Measurements from ENCODE around the gene NRGN.

NRGN gene

DNA sequence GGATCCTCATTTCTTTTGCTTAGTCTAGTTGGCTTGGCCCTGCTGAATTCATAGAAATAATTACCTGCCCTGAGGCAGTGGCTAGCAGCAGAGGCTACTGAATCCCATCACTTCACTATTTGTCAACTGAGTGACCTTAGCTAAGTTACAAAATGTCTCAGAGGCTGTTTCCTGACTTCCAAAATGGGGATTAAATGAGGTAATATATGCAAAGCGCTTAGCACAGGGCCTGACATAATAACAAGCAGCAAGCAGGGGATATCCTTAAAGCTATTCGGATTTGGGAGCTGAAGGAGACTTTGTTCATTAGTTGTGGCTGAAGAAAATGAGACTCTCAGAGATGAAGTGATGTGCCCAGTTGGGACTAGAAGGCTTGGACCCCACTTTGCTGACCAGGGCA, 2.8 kb downstream of the NRGN start:
- no peak for DNase-seq

DNA sequence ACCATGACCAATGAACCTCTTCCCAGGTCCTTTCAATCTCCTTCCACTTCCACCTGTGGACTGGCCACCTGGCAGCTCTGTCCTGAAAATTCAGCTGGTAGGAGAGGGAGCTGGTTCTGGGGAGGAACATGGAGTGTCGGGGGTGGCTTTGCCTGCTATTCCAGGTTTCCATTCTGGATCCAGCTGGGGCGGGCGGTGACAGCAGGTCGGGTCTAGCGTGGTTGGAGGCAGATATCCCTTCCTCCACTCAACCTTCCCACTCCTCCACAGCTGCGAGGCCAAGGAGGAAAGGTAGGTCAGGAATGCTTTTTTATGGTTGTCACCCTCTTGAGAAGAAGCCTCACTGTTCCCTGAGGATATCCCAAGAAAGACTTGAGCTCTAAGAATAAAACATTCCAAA, 3.3 kb downstream of the NRGN start:
- DNase-seq, result no peak

DNA sequence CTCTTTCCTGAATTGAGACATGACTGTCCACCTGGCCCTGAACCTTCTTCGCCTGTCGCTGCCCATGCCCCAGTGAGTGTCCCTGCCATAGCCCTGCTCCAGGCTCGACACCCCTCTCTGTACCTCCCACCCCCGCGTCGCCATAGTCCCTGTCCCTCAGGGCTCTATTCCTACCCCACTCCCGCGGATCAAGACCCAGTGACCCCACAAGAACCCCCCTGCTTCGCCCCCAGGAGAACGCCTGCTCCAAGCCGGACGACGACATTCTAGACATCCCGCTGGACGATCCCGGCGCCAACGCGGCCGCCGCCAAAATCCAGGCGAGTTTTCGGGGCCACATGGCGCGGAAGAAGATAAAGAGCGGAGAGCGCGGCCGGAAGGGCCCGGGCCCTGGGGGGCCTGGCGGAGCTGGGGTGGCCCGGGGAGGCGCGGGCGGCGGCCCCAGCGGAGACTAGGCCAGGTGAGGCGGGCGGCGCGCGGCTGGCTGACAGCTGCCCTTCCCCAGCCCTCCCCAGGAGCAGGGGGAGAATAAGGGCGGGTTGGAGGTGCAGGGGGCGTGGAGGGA, 5.6 kb downstream of the NRGN start:
- DNase-seq, result no peak

DNA sequence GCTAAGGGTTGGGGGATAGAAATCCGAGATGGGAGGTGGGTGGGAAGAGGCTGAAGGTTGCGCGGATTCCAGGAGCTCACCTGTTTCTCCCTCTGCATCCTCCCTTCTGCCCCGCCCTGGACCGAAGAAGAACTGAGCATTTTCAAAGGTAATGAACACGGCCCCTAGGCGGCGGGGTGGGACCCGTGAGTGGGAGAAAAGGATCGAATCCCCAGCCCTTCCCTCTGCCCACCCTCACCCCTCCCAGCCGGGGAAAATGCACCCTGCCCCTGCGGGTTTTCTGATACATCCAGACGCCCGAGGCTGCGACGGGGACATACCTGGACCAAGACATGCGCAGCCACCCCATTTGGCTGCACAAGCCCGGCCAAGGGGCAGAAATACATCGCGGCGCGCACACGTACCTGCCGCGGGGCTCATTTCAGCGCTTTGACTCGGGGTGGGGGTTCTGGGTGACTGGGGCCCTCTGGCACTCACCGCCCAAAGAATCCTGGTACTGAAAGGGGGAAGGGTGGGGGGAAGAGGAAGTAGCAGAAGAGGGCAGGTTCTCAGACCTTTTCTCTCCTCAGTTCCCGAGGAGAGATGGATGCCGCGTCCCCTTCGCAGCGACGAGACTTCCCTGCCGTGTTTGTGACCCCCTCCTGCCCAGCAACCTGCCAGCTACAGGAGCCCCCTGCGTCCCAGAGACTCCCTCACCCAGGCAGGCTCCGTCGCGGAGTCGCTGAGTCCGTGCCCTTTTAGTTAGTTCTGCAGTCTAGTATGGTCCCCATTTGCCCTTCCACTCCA, 6.3 kb downstream of the NRGN start:
- DNase-seq, result peak; percentile 38

DNA sequence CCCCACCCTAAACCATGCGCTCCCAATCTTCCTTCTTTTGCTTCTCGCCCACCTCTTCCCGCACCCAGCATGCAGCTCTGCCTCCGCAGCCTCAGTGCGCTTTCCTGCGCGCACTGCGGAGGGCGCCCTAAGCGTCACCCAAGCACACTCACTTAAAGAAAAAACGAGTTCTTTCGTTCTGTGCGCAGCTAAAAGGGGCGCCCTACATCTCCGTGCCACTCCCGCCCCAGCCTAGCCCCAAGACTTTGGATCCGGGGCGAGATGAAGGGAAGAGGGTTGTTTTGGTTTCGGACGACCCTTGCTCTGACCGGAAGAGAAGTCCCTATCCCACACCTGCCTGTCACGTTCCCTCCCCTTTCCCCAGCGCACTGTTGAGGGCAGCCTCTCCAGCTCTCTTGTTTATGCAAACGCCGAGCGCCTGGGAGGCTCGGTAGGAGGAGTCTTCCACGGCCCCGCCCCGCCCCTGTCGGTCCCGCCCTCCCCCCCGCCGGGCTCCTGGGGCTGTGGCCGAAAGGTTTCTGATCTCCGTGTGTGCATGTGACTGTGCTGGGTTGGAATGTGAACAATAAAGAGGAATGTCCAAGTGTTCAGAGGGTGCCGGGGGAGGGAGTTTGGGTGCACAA, 7.0 kb downstream of the NRGN start:
- DNase-seq, result peak; percentile 77

DNA sequence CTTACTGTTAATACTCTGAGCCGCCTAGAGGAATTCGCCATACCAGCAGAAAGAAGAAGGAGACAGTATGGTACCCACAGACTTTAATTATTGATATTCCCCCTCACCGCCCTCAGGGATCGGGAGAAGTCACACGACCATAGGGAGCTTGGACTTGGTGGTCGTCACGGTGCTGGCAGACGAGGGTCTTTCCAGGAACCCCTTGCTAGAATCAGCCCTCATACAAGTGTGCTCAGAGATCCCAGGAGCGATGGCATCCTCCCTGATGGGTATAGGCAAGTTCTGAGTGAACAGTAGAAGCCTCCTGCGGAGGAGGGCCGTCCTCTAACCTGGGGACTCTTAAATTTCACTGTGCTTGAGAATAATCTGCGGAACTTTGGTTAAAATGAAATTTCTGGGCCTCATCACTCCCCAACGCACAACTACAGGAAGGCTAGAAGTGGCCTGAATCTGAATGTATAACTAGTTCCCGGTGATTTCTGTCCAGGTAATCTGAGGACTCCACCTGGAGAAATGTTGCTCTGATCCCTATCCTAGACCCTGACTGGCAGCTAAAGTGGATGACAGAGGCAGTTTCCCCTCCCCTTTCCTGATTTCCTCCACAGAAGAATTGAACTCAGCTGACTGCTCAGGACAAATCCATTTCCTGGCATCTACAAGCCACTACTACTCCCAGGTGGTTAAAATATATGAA, 7.8 kb downstream of the NRGN start:
- no peak for DNase-seq

DNA sequence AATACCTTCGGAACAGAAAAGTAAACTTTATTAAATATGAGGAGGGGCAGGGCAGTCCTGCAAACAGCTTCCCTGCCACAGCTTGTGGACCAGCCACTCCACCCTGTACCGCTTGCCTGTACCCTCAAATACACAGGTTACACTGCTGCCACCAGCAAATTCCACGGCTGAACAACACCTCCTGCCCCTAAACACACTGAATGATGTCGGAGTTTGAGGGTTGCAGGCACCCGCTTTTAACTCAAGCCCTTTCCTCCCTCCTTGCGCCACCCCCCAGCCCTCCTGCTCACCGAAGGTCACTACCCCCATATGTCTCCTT, 8.3 kb downstream of the NRGN start:
- no peak for DNase-seq

DNA sequence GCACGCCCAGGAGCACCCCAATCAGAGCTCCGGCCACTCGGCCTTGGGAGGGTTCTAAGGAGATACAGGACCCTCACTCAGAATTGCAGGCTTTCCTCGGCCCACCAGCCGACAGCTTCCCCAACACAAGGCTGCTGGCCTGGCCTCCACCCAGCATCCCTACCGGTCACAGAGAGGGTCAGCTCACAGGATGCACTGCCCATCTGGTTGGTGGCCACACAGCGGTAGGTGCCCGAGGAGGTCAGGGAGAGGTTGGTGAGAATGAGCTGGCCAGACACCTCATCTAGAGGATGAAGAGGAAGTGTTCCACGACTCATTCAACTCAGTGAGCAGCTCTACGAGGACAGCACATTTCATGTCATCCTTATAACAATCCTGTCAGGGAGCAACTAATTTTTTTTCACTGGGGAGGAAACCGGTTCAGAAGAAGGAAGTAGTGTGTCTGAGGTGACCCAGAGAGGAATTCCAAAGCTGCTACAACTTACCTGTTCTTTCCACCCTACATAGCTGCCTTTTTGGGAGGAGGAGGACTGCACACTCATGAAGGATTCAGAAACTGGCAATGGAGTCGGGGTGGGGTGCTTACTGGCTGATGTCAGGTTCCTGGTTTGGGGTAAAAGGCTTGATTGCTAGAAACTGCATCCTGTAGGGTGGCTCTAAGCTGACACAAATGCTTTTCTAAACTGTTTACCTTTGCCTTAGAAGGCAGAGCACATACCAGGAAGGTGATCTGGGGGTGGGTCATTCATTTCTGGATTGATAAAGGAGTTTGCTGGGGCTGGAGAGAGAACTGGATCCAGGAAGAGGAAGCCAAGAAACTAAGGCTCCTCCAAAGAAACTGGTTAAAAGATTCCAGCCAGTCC, 9.0 kb downstream of the NRGN start:
- no peak for DNase-seq

DNA sequence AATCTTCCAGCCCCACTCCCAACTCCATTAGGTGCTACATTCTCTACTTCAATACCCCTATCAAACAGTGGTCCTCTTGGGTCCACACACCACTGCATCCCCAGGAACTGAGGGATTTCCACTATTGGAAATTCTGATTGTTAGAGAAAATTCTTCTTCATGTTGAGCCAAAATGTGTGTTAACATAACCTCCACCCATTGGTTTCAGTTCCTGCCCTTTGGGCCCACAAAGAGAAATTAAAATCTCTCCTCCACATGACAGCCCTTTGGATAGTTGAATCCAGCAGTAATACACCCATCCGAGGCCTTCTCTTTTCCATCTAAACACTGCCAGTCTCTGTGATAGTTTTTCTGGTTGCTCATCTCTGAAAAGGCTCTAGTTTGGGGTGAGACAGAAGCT, 10.2 kb downstream of the NRGN start:
- DNase-seq, result no peak

DNA sequence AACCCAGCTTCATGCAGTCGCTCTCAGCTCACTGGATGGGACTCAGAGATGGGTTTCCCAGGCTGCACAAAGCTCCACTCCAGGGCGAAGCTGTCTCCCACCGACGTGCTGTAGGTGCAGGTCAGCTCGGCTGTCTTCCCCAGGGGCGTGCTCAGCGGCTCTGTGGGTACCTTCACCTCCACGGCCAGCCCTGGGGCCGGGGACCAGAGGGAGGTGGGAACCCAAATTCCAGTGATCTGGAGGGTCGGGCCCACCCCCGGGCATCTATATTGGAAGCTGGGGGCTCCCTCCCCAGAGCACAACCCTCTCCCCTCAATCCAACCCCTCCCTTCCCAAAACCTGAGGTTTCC, 11.6 kb downstream of the NRGN start:
- DNase-seq, result no peak

DNA sequence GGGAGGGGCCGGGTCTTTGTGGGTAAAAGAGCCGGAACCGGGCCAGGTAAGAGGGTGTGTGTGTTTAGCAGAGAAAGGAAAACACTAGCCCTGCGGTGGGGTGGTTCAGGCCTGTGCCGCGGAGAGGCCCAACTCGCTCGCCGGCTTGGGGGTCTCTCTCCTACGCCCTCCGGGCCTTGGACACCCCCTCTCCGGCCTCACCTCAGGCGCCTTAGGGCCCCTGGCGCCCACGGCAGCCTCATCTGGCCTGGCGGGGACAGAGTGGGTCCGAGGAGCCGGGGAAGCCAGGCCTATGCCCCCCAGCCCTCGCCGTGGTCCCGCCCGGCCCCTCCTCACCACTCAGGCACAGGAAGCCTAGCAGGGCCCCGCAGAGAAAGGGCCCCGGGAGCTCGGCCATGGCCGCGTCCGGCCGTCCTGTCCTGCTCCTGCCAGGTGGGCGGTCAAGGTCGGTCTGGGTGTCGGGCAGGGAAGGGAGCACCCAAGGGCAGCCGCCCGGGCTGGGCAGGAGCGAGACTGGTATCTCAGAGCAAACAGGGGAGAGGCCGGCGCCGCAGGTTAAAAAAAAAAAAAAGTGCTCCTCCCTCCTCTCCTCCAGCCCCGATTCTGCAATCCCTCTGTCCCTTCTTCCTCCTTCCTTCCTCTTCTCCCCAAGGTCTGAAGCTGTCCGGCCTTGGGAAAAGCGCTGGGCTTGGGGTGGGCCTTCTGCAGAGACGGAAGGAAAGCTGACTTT, 12.2 kb downstream of the NRGN start, which contains the start of gene VSIG2:
VSIG2 (minus strand) TSS at position 515 of the 730 bp plus-strand sequence; CDS start at position 397, 118 bp downstream.
- no peak for DNase-seq

DNA sequence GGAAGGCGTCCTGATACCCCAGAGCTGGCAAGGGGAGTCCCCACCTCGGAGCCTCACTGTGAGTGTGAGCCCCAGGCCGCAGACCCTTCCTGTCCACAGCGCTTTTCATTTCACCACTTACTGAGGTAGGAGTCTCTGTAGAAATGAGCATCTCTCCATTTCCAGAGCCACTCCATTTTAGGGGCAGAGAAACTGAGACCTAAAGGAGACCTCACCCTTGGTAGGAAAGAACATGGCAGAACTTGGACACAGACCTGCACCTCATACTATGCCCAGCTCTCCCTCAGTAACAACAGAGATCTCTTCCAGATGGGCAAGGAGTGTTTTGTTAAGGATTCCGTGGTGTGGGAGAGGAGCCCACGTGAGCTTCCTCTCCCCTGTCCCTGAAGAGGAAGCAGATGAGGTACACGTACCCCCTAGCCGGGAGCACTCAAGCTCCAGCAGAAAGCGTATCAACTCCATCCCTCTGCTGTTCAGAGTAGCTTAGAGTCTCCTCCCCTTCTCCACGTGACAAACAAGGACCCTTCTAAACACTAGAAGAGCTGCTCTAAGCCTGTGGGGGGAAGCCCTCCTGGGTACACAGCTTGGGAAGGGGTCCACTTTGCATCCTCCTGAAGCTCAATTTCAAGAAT, 12.8 kb downstream of the NRGN start:
- DNase-seq, result no peak

DNA sequence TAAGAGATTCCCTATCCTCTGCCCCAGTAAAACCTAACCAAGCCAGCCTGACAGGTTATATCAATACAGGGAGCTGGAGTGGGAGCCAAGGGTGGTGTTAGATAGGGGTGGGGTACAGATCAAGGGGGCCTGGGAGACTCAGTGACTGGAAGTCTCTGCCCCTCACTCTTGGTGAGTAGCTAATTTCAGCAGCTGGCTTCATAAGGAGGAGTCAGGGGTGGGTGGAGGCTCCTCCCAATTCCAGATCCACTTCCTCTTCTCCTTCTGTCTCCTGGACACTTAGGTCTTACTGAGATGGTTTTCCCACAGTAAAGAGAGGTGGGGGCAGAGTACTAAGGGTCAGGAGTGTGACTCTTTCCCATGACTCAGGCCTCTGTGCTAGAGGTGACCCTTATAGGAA, 13.5 kb downstream of the NRGN start:
- DNase-seq, result no peak

DNA sequence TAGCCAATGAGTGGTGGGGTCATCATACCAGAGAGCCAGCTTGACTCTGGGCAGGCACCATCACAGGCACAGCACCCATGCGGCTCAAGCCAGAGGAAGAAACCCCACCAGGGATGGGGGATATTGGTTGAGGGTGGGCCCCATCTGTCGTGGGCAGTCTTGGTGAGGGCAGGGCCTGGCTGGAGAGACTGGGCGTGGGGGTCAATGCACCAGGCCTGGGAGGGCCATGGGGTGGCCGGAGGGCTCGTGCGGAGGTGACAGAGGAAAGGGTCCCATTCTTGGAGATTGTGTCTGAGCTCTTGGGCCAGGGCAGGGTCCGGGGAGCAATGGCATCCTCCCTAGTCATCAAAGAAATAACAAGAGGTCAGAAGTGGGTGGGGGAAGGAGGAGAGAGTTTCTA, 13.9 kb downstream of the NRGN start:
- DNase-seq, result no peak

DNA sequence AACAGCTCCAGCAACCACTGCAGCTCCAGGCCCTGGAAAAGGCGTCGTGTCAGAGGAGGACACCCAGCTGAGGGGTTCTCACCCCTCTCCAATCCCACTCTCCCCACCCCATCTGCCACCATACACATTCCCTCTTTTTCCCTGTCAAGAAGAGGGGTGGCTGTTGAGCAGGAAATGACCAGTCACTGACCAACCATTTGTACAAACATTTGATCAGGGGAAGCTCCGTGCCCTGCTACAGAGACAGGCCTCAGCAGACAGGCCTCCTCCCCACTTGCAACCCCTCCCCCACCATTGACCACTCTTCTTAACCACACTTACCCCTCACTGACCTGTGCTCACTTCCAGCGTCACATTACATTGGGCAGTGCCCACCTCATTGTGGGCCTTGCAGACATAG, 14.6 kb downstream of the NRGN start:
- no peak for DNase-seq

DNA sequence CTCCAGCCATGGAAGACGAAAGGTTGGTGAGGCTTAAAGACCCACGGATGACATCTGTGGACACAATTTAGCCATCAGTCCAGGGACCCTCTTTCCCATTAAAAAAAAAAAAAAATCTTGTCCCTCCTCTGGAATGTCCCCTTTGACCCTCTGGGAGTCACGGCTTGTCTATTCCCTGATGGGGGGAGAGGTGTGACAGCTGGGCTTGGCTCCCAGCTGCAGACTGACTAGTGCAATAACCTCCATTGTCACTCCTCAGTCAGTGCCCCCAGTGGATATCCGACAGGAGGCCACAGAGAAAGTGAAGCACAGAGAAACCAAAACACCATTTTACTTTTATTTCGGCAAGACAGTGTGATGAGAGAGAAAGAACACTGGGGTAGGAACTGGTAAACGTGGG, 15.0 kb downstream of the NRGN start:
- DNase-seq, result no peak

DNA sequence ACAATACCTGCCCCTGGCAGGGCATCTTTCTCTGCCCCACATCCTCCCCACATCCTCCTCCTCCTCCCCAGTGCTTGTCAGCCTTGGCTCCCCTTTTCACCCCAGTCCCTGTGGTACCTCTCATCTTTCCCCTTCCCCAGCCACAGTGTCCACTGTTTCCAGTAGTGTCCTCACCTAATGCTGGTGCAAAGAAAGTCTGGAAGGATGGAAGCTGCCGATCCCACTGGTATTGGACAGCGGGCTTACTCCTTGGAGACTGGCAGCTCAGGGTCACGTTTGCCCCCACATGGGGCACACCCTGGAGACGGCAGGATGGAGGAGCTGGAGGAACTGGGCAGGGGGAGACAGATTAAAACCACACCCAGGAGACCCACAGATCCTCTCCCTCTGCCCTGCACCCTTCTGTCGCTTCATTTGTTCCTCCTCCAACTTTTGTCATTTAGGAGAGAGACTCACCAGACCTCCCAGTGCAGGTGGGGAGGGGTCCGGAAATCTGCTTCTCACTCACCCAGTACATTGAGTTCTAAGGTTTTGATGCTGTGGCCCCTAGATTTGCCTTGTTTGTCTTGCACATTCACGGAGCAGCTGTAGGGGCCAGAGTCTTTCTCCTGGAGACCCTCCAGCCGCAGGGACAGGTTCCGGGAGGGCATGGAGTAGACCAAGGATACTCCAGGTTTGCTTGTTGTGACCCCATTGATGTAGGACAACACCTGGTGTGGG, 16.5 kb downstream of the NRGN start:
- no peak for DNase-seq

DNA sequence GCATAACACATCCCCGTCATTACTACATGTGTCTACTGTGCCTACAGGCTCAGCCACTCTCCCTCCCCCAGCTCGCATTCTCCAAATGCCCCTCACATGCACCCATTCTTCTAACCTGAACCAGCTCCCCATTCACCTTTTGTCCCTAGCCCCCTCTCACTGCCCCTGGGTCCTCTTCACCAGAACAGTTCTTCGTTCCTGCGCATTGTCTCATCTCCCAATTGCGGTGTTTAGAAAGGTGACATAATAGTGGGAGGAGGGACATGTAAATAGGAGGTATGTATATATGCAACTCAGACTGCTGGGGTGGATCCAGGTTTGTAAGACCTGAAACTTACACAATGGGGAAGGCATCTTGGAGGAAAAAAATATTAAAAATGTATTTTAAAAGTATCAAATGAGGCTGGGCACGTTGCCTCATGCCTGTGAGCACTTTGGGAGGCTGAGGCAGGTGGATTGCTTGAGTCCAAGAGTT, 17.0 kb downstream of the NRGN start:
- no peak for DNase-seq

DNA sequence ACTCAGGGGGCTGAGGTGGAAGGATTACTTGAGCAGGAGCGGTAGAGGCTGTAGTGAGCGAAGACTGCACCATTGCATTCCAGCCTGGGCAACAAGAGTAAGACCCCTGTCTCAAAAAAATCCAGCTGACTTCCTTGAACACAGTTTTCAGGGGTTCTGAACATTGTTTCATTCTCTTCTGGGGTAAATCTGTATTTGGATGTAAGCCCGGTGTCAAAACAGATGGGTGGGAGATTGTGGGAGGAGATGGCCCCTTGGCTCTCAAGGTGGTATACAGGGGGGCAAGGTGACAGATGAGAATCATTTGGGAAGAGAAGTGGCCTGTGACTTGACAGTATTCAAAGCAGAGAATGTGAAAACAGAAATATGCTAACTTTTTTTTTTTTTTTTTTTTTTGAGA, 17.6 kb downstream of the NRGN start:
- no peak for DNase-seq

DNA sequence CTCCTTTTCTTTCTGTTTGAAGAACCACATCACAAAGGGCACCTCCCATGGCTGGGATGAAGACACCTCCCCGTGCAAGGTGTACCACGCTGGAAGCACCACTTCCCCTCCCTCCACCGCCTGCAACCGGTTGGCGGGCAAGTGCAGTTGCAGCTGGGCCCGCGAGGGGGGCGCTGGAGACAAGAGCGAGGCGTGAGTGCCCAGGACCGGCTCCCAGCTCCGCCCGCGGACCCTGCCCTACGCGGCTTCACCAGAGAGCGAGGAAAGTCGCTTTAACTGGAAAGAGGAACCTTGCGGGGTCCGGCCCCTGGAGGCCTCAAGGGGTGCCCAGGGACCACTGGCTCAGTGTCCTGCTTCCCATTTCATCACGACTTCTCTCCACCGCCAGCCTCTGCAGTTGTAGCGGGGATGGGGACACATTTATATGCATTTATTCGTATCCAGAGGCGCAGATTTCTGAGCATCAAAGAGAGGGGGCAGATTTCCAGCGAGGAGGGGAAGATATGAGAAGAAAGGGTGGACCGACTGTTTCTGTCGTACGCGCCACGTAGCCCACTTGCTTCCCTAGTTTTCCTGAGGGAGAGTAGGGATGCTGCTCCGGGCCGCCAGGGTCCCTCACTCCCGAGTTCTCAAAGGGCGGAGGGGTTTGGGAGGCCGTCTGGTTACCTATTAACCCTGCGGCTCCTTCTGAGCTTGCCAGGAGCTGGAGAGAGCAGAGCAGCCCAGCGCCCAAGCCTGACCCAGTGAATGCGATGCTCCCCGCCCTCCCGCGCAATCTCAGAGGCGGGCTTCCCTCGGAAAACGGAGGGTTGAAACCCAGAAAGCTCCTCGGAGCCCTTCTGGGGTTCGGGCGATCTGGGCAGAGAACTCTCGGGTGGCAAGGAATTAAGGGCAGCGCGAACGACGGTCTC, 18.9 kb downstream of the NRGN start:
- DNase-seq, result peak; percentile 62

All from activated CD8-positive, alpha-beta memory T cell treated with anti-CD3 and anti-CD28 coated beads, Interleukin-2, amount 50 U/mL, for 4 hours (primary cell).